ENCODE data around the gene TMPRSS13.

GRCh38 chr11:117873828-117874125 lies 55.4 kb downstream of the TMPRSS13 start:
- TF ChIP-seq CTCF (IDR thresholded peaks at IDR 0.05) (no peak), EP300 (IDR thresholded peaks at IDR 0.05) (no peak), POLR2A (IDR thresholded peaks at IDR 0.05) (no peak)
